Measurements from ENCODE around the gene BRCA2. TPM values are rescaled to one million over a fixed set of nuclear protein-coding genes. Genes with fewer than 3 reads are reported as not detected.

BRCA2 gene
- total RNA-seq, 4 donors from 2014 or later = 0.19 to 1.0 (median 0.72) TPM

DNA sequence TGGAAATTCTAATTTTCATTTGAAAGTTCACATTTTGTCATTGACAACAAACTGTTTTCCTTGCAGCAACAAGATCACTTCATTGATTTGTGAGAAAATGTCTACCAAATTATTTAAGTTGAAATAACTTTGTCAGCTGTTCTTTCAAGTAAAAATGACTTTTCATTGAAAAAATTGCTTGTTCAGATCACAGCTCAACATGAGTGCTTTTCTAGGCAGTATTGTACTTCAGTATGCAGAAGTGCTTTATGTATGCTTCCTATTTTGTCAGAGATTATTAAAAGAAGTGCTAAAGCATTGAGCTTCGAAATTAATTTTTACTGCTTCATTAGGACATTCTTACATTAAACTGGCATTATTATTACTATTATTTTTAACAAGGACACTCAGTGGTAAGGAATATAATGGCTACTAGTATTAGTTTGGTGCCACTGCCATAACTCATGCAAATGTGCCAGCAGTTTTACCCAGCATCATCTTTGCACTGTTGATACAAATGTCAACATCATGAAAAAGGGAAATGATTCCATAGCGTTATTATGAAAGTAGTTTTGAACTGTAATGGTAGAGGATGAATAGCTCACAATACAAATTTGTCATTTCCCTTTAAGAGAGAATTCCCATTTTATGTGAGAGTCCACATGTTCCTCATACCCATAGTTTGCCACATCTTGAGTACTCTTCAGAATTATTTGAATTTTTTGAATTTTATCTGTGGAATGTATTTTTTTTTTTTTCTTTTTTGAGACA, 2.6 kb downstream of the BRCA2 start:
- 83 to 94% methylated on average over 2 of the region's 2 CpGs for WGBS, 2 donors (ENCODE audit: low coverage in 1 of 2)
- ATAC-seq = no peak

DNA sequence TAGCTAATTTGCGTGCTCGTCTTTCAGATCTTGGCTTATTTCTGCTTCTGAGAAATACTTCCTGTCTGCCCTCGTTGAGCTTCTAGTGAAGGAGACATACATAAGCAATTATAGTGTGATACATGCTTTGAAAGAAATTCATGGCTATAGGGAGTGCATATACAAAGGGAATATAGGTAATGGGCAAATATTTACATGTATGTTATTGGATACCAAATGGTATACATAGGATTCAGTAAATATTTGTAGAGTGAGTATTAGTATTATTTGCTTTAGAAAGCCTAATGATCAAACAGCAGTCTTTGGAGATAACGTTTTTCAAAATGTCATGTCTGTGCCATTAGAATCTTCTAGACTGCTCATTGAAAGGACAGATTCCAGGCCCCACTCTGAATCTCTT, 5.2 kb downstream of the BRCA2 start:
- H3K27me3 ChIP-seq = no peaks in the 10 kb centered on the region
- no peak for ATAC-seq
- H3K4me3 ChIP-seq = no peak overlapping the region
- H3K36me3 ChIP-seq = no peaks in the 10 kb centered on the region
- 73 to 83% methylated on average over 4 of the region's 4 CpGs for WGBS, 2 donors (ENCODE audit: low coverage in 1 of 2)
- peaks cover 0 to 7% (median 0%) of the 10 kb centered on the region in 3 donors for H3K4me1 ChIP-seq
- H3K9me3 ChIP-seq = no peaks in the 10 kb centered on the region
- H3K27ac ChIP-seq = no peak overlapping the region
- TF ChIP-seq POLR2AphosphoS5 (IDR thresholded peaks at IDR 0.05) (no peak), EP300 (IDR thresholded peaks at IDR 0.05) (no peak), POLR2A (IDR thresholded peaks at IDR 0.05) (no peak)
- TF ChIP-seq, protein P1, sequence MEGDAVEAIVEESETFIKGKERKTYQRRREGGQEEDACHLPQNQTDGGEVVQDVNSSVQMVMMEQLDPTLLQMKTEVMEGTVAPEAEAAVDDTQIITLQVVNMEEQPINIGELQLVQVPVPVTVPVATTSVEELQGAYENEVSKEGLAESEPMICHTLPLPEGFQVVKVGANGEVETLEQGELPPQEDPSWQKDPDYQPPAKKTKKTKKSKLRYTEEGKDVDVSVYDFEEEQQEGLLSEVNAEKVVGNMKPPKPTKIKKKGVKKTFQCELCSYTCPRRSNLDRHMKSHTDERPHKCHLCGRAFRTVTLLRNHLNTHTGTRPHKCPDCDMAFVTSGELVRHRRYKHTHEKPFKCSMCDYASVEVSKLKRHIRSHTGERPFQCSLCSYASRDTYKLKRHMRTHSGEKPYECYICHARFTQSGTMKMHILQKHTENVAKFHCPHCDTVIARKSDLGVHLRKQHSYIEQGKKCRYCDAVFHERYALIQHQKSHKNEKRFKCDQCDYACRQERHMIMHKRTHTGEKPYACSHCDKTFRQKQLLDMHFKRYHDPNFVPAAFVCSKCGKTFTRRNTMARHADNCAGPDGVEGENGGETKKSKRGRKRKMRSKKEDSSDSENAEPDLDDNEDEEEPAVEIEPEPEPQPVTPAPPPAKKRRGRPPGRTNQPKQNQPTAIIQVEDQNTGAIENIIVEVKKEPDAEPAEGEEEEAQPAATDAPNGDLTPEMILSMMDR (IDR thresholded peaks at IDR 0.05) = no peak

More for the DNA sequence above, 2.6 kb downstream of the BRCA2 start:
- TF ChIP-seq POLR2A (IDR thresholded peaks at IDR 0.05) = no peak
- TF ChIP-seq POLR2AphosphoS5 (IDR thresholded peaks at IDR 0.05) = no peak
- TF ChIP-seq EP300 (IDR thresholded peaks at IDR 0.05) = no peak
- TF ChIP-seq, protein P1 (IDR thresholded peaks at IDR 0.05) = no peak
- no peaks in the 10 kb centered on the region for H3K27me3 ChIP-seq
- H3K4me1 ChIP-seq = peaks cover 0 to 13% (median 0%) of the 10 kb centered on the region in 3 donors
- H3K9me3 ChIP-seq = no peaks in the 10 kb centered on the region
- H3K27ac ChIP-seq = no peak overlapping the region
- H3K4me3 ChIP-seq = no peak overlapping the region
- no peaks in the 10 kb centered on the region for H3K36me3 ChIP-seq

DNA sequence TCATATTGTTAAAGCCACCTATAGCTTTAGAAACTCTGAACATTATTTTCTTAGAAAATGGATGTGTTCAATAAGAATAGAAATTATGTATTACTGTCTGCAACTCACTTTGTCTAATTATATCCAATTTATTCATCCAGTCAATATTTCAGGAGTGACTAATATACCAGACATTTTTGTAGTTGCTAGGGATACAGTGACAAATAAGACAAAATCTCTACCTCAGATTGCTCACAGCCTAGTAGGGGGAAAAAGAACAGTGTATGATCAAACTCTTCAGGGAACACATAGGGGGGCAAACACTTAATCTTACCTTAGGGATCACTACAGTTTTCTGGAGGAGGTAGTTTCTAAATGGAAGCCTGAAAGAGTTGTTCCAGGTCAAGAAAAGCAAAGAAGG, 8.6 kb downstream of the BRCA2 start:
- H3K4me1 ChIP-seq = no peaks in the 10 kb centered on the region
- TF ChIP-seq POLR2A (IDR thresholded peaks at IDR 0.05) (no peak), EP300 (IDR thresholded peaks at IDR 0.05) (no peak), POLR2AphosphoS5 (IDR thresholded peaks at IDR 0.05) (no peak)
- TF ChIP-seq, protein P1 (IDR thresholded peaks at IDR 0.05) = no peak
- H3K27me3 ChIP-seq = no peaks in the 10 kb centered on the region
- no peak for ATAC-seq
- H3K4me3 ChIP-seq = no peak overlapping the region
- H3K9me3 ChIP-seq = no peaks in the 10 kb centered on the region
- H3K27ac ChIP-seq = no peak overlapping the region
- no peaks in the 10 kb centered on the region for H3K36me3 ChIP-seq

DNA sequence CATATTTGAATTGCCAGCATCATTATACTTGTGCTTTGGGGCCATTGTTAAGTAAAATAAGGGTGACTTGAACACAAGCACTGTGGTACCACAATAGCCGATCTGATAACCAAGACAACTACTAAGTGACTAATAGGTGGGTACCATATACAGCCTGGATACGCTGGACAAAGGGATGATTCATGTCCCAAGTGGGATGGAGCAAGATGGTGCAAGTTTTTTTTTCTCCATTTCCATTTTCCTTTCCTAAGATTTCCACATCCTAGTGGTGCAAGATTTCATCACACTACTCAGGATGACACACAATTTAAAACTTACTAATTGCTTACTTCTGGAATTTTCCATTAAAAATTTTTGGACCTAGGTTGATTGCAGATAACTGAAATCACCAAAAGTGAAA, 15.1 kb downstream of the BRCA2 start:
- no peaks in the 10 kb centered on the region for H3K4me1 ChIP-seq
- 84 to 100% methylated on average over 2 of the region's 2 CpGs for WGBS, 2 donors (ENCODE audit: low coverage in 1 of 2)
- no peaks in the 10 kb centered on the region for H3K9me3 ChIP-seq
- H3K27ac ChIP-seq = no peak overlapping the region
- H3K36me3 ChIP-seq = no peaks in the 10 kb centered on the region
- no peak overlapping the region for H3K4me3 ChIP-seq
- peak; percentile 19 for ATAC-seq
- no peak for TF ChIP-seq EP300 (IDR thresholded peaks at IDR 0.05)
- TF ChIP-seq, protein P1 (IDR thresholded peaks at IDR 0.05) = no peak
- TF ChIP-seq POLR2AphosphoS5 (IDR thresholded peaks at IDR 0.05) = no peak
- no peaks in the 10 kb centered on the region for H3K27me3 ChIP-seq

DNA sequence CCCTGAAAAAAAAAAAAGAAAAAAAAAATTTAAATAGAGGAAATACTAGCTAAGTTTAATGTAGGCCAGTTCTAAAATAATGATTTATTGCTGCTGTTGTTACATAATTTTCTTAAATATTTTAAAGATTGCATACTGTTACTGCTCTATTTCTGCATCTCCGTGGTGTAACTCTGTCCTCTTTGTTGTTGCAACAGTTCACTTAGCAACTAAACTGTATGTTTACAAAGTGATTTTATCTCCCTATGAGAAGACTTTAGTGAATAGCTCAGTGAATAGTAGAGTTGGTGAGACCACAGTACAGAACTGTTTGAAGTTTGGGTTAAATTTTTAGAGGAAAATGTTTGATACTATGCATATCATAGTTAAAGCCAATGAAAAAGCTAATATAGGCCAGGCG, 19.4 kb downstream of the BRCA2 start:
- Histone ChIP-seq H3K9me3 (no peaks in the 10 kb centered on the region), H3K4me1 (no peaks in the 10 kb centered on the region), H3K27ac (no peak overlapping the region), H3K27me3 (no peaks in the 10 kb centered on the region), H3K4me3 (no peak overlapping the region), H3K36me3 (no peaks in the 10 kb centered on the region)
- TF ChIP-seq POLR2AphosphoS5 (IDR thresholded peaks at IDR 0.05) = no peak
- TF ChIP-seq, protein P1 (IDR thresholded peaks at IDR 0.05) = no peak
- no peak for TF ChIP-seq EP300 (IDR thresholded peaks at IDR 0.05)
- TF ChIP-seq POLR2A (IDR thresholded peaks at IDR 0.05) = no peak
- WGBS, 2 donors (ENCODE audit: low coverage in 1 of 2) = 71 to 73% methylated on average over 2 of the region's 2 CpGs
- ATAC-seq = no peak

Data from gastroesophageal sphincter (tissue), 4 donors.